Lower lobe of right lung (tissue), 2 donors: Measurements from ENCODE around the gene TUBGCP2. TPM values are rescaled to one million over a fixed set of nuclear protein-coding genes. Genes with fewer than 3 reads are reported as not detected.

Source experiments
- ATAC-seq, 2 donors: fragments of 200-7000 bp; cut with Tn5 transposase; one replicate each; pipeline ENCODE4 v1.9.1; 2020 to 2022; ENCODE audit warnings: mild to moderate bottlenecking in 2 of 2, moderate library complexity in 2 of 2
- DNase-seq: peaks from one replicate; pipeline ENCODE4 v3.0.0-alpha.2; 2020
- H3K27ac ChIP-seq: fragments of 200-600 bp; one replicate; pipeline ENCODE4 v1.8.0; 2022
- H3K27me3 ChIP-seq: fragments of 200-600 bp; one replicate; pipeline ENCODE4 v1.8.0; 2022; ENCODE audit warnings: low read depth
- H3K36me3 ChIP-seq: fragments of 200-600 bp; one replicate; pipeline ENCODE4 v1.8.0; 2022; ENCODE audit warnings: mild to moderate bottlenecking
- H3K4me1 ChIP-seq: fragments of 200-600 bp; one replicate; pipeline ENCODE4 v1.8.0; 2022
- H3K4me3 ChIP-seq: fragments of 200-600 bp; one replicate; pipeline ENCODE4 v1.8.0; 2022; ENCODE audit warnings: mild to moderate bottlenecking
- H3K9me3 ChIP-seq: fragments of 200-600 bp; one replicate; pipeline ENCODE4 v1.8.0; 2022
- CTCF ChIP-seq: fragments of 200-600 bp; IDR thresholded peaks from one replicate; pipeline ENCODE4 v1.8.0; 2022; ENCODE audit warnings: antibody characterized with exemption, mild to moderate bottlenecking
- intact Hi-C: fragments of 100-400 bp; cut with DNase I; formaldehyde crosslinking; loops from one replicate; pipeline ENCODE4 v1.11.0; 2022
- long read RNA-seq: library from polyadenylated mRNA; unstranded; transcript quantifications from one replicate; pipeline ENCODE4 v2.0.0, GENCODE V29; 2021
- total RNA-seq: library from RNA; stranded (reverse); fragmentation: NEBNext Ultra II Directional; extraction: Animal tissue kit (Norgen Biotek cat#: 25700); gene quantifications from one replicate; pipeline ENCODE4 v1.2.1, GENCODE V29; 2021
- donor health status: DM: no; HTN: yes; CAD: no; lungs with severe emphysema.

Gene TUBGCP2
- total RNA-seq = 54.5 TPM
- long read RNA-seq, full-length matches to known transcripts = 58 of 98 reads
- long read RNA-seq, partial matches to known transcripts = 23 of 98 reads
- long read RNA-seq, other reads (novel, unspliced or antisense) = 17 of 98 reads

GRCh38 chr10:133308421-133309099, at the start of gene TUBGCP2, which contains the start of gene ZNF511:
TUBGCP2 (minus strand) TSS chr10:133308872; CDS start chr10:133302941, 5,931 bp downstream.
ZNF511 (plus strand) TSS chr10:133308914; CDS start chr10:133308944, 30 bp downstream.
- Histone ChIP-seq H3K4me1 (peaks cover 28% of the 10 kb centered on the region), H3K4me3 (peak within 1 kb of the TSS; percentile 96), H3K9me3 (no peaks in the 10 kb centered on the region), H3K27me3 (no peaks in the 10 kb centered on the region), H3K27ac (peak within 1 kb of the TSS; percentile 99), H3K36me3 (peaks cover 40% of the 10 kb centered on the region)
- ATAC-seq (peak; percentile 93 to 94), DNase-seq (peak; percentile 90)
- TF ChIP-seq CTCF = no peak
- intact Hi-C loops = no loop called here

- peak; percentile 7 for TF ChIP-seq CTCF
- H3K9me3 ChIP-seq = no peaks in the 10 kb centered on the region
- no peaks in the 10 kb centered on the region for H3K27me3 ChIP-seq
- H3K36me3 ChIP-seq = peaks cover 12% of the 10 kb centered on the region
- H3K4me1 ChIP-seq = peaks cover 18% of the 10 kb centered on the region
- intact Hi-C loops = no loop called here
- ATAC-seq (peak; percentile 89 to 91), DNase-seq (peak; percentile 87)
- H3K27ac ChIP-seq = peak within 1 kb of the TSS; percentile 85
- peak within 1 kb of the TSS; percentile 74 for H3K4me3 ChIP-seq
Measured at GRCh38 chr10:133357285-133358161, 48.9 kb upstream of the TUBGCP2 start, which contains the start of gene FUOM. FUOM (minus strand) TSS chr10:133358019; CDS start chr10:133358007, 12 bp downstream.

DNA sequence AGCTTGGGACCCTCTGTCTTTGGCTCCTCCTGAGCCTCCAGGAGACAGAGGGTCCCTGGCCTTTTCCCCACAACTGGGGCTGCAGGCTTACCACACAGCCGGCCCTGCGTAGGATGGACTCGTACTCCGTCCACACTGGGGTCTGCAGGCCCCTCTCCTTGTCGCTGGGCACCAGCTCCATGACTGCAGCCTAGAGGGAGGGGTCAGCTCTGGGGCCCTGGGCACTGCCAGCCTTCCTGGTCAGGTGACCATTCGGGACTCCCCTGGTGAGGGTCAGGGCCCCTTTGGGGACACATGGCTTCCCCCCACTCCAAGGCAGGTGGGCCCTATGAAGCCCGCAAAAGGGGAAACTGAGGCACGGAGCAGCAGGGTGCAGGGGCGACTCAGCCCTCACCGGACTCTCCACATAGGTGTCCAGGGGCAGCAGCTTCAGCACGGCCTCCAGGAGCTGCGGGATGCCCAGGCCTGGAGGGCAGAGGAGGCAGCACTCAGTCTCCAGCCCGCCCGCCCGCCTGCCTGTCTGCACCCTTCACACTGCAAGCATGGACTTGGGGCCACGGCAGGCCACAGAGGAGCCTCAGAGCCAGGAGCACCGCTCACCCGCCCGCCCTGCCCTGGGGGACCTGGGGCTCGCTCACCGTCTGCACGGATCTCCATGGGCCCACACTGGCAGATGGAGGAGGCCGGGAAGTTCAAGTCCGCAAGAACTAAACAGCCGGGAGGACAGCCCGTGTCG, 48.0 kb upstream of the TUBGCP2 start:
- peak overlapping the region; percentile 74 for H3K4me3 ChIP-seq
- H3K9me3 ChIP-seq = no peaks in the 10 kb centered on the region
- H3K4me1 ChIP-seq = peaks cover 18% of the 10 kb centered on the region
- no peaks in the 10 kb centered on the region for H3K27me3 ChIP-seq
- peak overlapping the region; percentile 85 for H3K27ac ChIP-seq
- no peak for ATAC-seq
- no peak for TF ChIP-seq CTCF
- H3K36me3 ChIP-seq = peaks cover 4% of the 10 kb centered on the region
- intact Hi-C loops = no loop called here
- peak; percentile 40 for DNase-seq

DNA sequence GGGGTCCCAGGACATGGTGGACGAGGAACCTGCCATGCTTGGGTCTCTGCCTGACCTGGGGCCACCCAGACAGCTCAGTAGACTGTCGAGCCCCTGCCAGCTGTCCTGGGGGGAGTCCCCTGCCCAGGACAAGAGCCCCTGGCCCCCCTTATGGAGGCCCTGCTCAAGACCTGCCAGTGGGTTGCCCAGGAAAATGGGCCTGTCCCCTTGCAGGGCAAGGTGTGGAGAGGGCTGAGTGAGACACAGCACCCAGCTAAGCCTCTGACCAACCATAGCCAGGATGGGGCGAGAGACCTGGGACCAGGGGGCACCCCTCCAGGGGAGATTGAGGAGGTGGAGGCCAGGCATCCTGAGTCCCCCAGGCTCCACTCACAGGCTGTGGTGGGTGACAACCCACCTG, 47.3 kb upstream of the TUBGCP2 start:
- Histone ChIP-seq H3K9me3 (no peaks in the 10 kb centered on the region), H3K27ac (no peak overlapping the region), H3K36me3 (no peaks in the 10 kb centered on the region), H3K4me3 (no peak overlapping the region), H3K27me3 (no peaks in the 10 kb centered on the region), H3K4me1 (peaks cover 18% of the 10 kb centered on the region)
- intact Hi-C loops = no loop called here
- ATAC-seq (no peak), DNase-seq (no peak)
- TF ChIP-seq CTCF = no peak

GRCh38 chr10:133355266-133355665, 46.6 kb upstream of the TUBGCP2 start:
- ATAC-seq (no peak), DNase-seq (peak; percentile 26)
- H3K27me3 ChIP-seq = peaks cover 3% of the 10 kb centered on the region
- TF ChIP-seq CTCF = no peak
- peaks cover 18% of the 10 kb centered on the region for H3K4me1 ChIP-seq
- H3K27ac ChIP-seq = no peak overlapping the region
- H3K9me3 ChIP-seq = no peaks in the 10 kb centered on the region
- intact Hi-C loops = no loop called here
- no peak overlapping the region for H3K4me3 ChIP-seq
- H3K36me3 ChIP-seq = no peaks in the 10 kb centered on the region
